HG03039 (cell line): ENCODE results near the gene HECTD4.
"Not testable (repeated sequence)": the region's sequence is repeated elsewhere in the genome, so short reads cannot be mapped to it uniquely, and the experiment has no call there.

Source experiments
- ATAC-seq: cut with Tn5 transposase; IDR thresholded peaks from one replicate; pipeline ENCODE4 v1.9.1; 2021; ENCODE audit warnings: mild to moderate bottlenecking, moderate library complexity; ENCODE audit not compliant: unreplicated experiment

Gene HECTD4

GRCh38 chr12:112275836-112276235 lies 106.4 kb downstream of the HECTD4 start:
- ATAC-seq, result no peak

- ATAC-seq, result no peak
Observed at GRCh38 chr12:112275207-112275606, 107.0 kb downstream of the HECTD4 start.

DNA sequence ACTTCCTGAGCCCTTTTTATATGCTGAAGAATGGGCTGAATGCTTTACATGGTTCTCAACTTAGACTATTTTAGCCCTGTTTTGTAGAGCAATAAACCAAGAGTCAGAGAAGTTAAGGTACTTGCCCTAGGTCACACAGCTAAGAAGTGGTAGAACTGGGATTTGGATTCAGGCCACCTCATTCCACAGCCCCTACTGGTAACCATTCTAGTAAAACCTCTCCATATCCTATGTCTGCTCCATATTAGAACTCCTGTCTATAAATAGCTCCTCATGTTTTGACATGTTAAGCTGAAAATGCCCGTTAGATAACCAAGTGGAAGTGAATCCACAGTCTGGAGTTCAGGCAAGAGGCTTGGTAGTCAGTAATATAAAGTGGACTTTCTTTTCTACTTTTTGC lies 111.6 kb downstream of the HECTD4 start:
- ATAC-seq, result no peak

DNA sequence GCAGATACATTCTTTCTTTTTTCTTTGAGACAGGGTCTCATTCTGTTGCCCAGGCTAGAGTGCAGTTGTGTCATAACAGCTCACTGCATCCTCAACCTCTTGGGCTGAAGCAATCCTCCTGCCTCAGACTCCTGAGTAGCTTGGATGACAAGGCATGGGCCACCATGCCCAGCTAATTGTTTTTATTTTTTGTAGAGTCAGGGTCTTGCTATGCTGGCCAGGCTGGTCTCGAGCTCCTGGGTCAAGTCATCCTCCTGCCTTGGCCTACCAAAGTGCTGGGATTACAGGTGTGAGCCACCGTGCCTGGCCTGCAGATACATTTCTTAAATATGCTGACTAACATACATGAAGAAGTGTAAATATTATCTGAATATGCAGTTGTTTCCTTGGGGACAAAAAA lies 115.8 kb downstream of the HECTD4 start:
- no peak for ATAC-seq

DNA sequence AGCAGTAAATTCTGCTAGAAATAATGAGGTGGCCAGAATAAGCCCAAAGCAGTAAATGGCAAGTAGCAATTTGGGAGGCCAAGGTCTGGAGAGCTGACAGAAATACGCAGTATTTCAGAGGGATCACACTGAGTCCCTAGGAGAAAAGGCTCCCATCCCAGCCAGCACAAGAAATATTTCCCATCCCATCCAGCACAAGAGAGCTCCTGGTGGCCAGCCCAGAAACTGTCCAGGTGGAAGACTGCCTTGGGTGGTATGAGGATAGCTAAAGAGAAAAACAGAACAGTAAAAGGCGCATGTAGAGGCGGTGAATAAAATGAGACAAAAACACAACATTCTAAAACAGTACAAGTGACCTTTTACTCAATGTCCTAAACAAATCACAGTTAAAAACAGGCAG lies 120.7 kb downstream of the HECTD4 start:
- no peak for ATAC-seq

- ATAC-seq, result no peak
Observed at GRCh38 chr12:112258926-112259325, 123.3 kb downstream of the HECTD4 start.

DNA sequence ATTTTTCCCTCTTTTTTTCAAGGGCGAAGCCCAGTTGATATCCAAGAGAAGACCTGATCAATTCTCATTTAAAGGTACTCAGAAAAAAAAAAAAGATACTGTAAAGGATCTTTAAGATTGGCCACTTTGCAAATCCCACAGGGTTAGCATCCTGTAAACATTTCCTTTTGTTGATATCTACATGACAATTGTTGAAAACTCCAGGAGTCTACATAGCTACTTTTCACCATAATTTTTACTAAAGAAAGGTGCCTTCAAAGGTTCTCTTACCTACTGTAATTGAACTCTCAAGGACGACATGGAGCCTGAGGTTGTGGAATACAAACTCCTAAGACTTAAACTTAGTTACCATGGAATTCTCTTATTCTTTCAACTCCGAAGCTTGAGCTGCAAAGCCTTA lies 125.5 kb downstream of the HECTD4 start:
- ATAC-seq, result no peak

- ATAC-seq, result no peak
Observed at GRCh38 chr12:112252184-112252583, 130.0 kb downstream of the HECTD4 start.

GRCh38 chr12:112244902-112245301 lies 137.3 kb downstream of the HECTD4 start:
- ATAC-seq, result not testable (repeated sequence)

- ATAC-seq, result no peak
Observed at GRCh38 chr12:112243255-112244110, 138.7 kb downstream of the HECTD4 start.

DNA sequence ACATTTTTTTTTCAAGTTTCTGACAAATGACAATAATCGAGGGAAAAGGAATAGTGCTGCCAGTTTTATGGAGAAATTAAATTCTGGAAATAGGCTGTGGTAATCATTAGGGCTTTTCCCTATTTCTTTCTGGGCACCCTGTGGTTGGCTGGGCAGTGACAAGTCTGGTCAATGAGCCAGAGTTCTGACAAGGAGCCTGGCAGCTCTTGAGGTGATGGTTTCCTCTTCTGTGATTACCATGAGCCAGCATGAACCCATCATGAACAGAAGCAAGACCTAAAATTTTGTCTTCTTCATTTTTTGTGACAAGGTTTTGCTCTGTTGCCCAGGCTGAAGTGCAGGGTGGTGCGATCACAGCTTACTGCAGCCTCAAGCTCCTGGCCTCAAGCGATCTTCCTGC lies 141.1 kb downstream of the HECTD4 start:
- ATAC-seq, result no peak

DNA sequence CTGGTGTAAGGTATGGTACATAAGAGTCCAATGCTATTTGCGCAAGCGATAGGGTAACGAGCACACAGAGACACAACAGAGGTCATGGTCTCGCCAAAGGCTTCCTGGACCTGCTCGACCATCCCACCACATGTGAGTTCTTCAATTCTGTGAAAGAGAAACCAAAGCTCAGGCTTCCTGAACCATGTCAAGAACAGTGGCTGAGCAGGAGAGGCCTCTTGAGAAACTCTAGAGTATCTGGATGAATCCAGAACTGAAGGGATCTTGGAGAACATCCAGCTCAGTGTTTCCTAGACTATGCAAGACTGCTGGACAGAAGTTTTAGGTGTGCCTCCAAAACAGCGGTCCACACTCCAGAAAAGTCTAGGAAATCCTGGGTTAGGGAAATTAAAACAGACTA lies 142.3 kb downstream of the HECTD4 start:
- no peak for ATAC-seq

DNA sequence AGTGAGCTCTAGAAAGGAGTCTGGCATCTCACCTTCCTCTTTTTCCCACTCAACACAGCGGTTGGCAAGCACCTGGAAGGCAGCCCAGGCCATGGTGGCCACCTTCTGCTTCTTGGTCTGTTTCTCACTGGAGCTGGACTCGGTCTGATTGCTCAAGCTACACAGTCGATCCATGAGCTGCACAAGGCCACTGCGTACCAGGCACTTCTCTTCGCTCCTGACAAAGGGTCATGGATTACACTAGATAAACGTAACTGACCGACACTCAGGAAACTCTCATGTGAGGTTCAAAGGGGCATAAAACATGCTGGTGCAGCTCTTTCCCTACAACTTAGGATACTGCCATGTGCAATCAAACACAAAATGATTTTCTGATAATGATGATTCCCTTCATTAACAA lies 143.2 kb downstream of the HECTD4 start:
- no peak for ATAC-seq

GRCh38 chr12:112238441-112238840 lies 143.8 kb downstream of the HECTD4 start:
- no peak for ATAC-seq

GRCh38 chr12:112236786-112237185 lies 145.4 kb downstream of the HECTD4 start:
- no peak for ATAC-seq

GRCh38 chr12:112236386-112236785 lies 145.8 kb downstream of the HECTD4 start:
- ATAC-seq, result no peak

GRCh38 chr12:112234303-112234702 lies 147.9 kb downstream of the HECTD4 start:
- ATAC-seq, result no peak

DNA sequence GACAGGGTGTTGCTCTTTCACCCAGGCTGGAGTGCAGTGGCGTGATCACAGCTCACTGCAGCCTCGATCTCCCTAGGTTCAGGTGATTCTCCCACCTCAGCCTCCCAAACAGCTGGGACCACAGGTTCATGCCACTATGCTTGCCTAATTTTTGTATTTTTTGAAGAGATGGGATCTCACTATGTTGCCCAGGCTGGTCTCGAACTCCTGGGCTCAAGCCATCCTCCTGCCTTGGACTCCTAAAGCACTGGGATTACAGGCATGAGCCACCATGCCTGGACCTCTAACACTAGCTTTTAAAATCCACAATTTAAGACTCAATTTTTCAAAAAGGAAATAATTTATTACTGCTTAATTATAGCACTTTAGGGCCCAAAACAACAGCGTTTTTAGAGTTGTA lies 149.0 kb downstream of the HECTD4 start:
- ATAC-seq, result no peak

DNA sequence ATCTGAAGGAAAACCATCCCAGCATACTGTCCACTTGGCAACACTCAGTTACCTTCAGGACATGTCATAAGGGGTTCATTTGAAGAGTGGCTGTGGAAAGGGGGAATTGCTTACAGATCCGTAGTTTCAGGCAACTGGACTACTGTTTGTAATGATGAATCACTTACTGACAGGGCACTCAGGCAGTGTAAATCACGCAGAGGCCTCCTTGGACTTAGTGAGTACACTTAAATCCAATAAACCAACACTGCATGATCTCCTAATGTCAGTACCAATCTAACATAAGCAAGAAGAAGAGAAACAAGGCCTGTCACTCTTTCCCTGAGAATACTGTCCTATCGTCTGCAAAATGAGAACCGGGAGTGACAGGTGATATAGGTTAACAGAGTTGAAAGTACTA lies 152.1 kb downstream of the HECTD4 start:
- ATAC-seq, result no peak

- ATAC-seq, result no peak
Observed at GRCh38 chr12:112226768-112227167, 155.5 kb downstream of the HECTD4 start.

- not testable (repeated sequence) for ATAC-seq
Observed at GRCh38 chr12:112220628-112221027, 161.6 kb downstream of the HECTD4 start.

DNA sequence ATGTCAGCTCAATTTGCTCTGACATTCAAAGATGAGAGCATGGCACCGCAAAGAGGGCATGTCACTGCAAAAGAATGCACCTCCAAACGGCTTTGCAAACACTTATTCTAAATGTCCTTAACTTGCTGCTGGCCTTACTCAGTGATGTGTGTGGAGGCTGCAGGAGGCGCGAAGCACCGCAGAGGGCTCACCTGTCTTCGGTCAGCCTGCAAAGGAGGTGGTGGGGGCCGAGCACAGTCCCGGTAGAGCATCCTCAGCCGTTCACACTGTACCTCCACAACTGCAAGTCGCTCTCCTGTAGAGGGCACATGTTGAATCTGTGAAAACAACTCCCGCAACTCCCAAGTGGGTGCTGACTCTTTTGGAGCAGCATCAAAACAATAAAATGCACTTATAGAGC lies 163.0 kb downstream of the HECTD4 start:
- no peak for ATAC-seq

- ATAC-seq, result no peak
Observed at GRCh38 chr12:112218150-112218549, 164.1 kb downstream of the HECTD4 start.
